GM21526 (cell line): ENCODE data around the gene SEMA5B.

Experiments
- ATAC-seq: cut with Tn5 transposase; IDR thresholded peaks from one replicate; pipeline ENCODE4 v1.9.1; 2021; ENCODE audit warnings: moderate library complexity; ENCODE audit not compliant: unreplicated experiment, low FRiP score

The SEMA5B gene

DNA sequence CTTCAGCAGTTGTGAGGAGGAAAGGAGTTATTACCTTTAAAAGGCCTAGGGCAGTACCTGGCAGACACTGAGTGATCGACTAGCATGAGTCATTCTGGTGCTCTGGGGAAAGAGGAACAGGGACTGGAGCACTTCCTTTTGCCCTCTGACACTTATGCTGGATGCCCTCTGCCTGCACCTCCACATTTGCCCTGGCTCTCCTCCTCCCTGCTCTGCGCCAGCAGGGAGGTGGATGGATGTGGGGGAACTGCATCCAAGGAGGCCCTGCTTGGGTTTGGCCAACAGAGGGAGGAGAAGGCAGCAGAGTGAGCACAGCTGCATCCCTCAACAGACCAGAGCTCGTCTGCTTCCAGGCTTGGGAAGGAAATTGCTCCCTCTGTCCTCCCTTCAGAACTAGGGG lies 75.0 kb downstream of the SEMA5B start:
- ATAC-seq, result no peak

DNA sequence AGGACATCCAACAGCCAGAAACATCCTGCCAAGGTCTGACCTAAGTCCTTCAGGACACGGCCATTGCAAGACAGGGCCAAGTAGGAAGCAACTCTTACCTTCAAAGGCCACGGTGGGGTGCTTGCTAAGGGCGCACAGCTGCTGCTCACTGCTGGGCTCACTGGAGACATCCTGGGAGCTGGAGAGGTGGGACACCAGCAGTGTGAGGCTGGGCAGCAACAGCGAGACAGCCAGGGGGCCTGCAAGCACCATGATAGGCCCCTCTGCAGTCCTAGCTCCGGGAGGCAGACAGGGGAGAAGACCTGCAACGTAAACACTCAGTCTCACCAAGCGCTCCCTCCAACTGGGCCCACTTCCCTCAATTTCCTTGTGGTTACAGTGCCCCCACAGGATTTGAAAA lies 79.2 kb downstream of the SEMA5B start:
- ATAC-seq, result no peak

DNA sequence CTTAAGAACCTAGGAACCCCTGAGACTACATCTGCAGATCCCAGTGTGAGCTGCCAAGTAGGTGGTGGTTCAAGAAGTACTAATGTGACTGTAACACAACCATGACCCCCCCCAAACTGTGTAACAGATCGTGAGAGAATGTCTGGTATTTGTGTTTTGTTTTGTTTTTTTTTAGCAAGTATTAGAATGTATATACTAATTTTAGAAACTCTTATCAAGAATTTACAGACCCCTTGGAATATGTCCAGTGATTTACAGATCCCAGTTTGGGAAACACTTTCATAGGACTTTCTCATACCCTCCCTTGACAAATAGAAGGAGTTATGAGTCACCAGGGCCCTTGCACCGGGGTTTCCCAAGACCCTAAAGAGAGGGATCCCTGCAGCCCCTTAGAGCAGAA lies 79.8 kb downstream of the SEMA5B start:
- ATAC-seq, result no peak

- ATAC-seq, result no peak
These were observed 80.4 kb downstream of the SEMA5B start for GRCh38 chr3:122947196-122947595.

- no peak for ATAC-seq
These were observed 81.4 kb downstream of the SEMA5B start for GRCh38 chr3:122946185-122946584.

DNA sequence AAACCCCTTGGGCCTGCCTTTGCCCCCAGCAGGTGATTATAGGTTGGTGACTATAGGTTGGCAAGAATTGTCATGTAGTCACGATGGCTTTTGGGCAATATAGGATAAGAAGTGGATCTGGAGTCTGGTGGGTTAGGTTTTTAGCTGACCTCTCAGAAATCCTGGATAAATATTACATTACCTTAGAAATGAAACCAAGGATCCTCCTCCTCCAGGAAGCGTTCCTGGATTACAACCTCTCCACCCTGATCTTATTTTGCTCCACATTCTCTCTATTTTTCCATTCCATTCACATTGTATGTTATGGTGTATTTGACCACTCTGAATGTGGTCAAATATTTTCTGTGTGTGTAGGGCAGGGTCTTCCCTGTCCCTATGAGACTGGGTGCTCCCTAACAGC lies 82.3 kb downstream of the SEMA5B start:
- no peak for ATAC-seq

DNA sequence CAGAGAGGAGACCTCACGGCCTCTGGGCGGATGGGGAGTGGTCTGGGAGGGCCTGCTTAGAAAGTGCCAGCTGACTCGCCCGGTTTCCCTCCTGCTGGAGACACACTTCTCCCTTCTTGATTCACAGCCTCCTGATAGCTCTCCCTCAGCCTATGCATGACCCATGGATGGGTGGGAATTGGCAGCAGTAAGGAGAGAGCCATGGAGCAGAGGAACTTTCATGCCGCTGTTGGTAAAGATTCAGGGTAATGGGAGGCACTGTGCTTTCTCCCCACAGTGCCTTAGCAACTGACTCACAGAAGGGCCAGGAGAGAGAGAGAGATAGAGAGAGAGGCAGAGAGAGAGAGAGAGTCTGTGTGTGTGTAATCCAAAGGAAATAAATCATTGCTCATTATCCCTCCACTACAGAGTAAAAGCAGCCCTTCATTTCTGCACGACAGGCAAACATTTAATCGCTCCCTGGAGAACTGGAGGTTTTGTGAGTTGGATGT lies 82.8 kb downstream of the SEMA5B start:
- no peak for ATAC-seq

DNA sequence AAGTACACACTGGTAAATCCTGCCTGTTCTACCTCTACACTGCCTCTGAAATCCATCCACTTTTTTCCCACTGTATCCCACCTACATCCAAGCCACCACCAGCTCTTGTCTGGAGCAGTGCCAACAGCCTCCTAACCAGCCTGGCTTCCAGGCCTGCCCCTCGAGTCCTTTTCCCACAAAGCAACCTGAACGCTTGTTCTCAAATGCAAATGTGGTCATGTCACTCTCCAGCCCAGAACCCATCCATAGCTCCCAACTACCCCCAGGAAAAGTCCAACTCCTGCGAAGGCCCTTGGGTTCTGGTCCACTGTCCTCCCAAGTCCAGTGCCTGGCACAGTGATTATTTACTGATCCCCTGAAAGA lies 83.8 kb downstream of the SEMA5B start:
- no peak for ATAC-seq

DNA sequence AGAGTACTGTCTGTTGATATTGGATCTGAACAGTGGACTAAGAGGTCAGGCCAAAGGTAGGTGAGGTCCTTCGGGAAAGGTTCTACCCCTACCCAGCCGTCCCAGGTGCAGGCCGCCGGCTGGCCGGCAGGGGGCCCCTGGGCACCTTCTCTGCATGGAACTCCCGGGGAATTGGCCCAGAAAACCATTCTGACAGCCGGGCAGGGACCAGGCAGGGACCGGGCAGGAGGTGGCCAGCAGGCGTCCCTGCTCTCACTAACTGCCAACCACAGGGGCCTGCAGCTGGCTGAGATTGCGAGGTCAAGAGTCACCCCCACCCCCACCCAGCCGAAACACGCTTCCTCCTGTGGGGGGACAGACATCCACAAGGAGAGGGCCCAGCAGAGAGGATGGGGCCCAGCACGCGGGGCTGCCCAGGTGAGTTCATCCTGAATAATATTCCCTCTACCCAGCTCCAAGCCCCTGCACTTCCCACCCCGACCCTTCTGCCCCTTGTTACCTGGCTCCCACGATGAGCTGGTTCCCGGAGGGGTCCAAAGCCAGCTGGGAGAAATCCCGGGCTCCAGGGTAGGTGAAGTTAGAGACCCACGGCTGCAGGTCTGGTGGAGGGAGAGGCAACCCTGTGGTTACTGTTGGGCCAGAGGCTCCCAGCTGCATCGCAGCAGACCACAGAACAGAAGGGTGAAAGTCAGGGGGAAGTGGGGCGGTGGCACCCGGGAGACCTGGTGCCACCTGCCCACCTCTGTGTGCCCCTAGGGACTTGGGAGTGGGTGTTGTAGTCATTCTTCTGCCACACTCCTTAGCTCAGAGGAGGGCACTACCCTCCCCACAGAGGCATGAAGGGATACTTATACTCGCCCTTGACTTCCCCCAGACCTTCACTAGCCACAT lies 84.4 kb downstream of the SEMA5B start:
- ATAC-seq, result no peak

DNA sequence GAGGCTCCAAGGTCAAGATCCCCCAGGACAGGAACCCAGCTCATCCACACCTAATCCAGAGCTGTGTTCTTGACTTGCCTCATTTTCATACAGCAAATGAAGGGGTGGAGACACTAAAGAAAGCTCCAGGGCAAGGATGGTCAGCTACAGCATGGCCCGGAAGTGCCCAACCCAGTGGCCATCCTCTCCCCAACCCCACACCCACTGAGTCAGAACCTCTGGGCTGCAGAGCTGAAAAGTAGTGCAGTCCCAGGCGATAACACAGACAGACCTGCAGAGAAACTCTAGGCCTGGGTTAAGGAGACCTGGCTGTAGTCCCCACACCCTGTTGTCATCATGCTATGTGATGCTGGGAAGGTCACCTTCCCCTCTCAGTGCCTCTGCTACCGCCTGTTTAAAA lies 85.3 kb downstream of the SEMA5B start:
- ATAC-seq, result no peak

- no peak for ATAC-seq
These were observed 86.0 kb downstream of the SEMA5B start for GRCh38 chr3:122941228-122942206.

- ATAC-seq, result no peak
These were observed 86.9 kb downstream of the SEMA5B start for GRCh38 chr3:122940628-122941086.

GRCh38 chr3:122938783-122939425 lies 88.7 kb downstream of the SEMA5B start:
- ATAC-seq, result no peak

DNA sequence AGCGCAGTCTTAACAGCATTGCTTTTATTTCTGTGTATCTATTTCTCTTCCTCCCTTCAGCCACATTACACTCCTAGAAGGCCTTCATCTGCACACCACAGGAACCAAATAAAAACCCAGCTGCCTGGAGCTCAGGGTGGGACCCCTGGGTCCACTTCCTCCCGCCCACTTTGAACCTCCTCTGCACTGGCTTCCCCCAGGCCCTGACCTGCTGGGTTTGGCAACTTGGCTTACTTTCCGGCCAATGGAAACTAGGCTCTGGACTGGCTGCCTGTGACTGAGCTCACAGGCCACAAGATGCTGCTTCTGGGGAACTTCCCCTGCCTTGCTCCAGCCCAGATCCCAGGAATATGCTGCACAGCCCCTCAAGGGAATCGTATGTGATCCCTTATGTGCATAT lies 89.8 kb downstream of the SEMA5B start:
- ATAC-seq, result no peak

DNA sequence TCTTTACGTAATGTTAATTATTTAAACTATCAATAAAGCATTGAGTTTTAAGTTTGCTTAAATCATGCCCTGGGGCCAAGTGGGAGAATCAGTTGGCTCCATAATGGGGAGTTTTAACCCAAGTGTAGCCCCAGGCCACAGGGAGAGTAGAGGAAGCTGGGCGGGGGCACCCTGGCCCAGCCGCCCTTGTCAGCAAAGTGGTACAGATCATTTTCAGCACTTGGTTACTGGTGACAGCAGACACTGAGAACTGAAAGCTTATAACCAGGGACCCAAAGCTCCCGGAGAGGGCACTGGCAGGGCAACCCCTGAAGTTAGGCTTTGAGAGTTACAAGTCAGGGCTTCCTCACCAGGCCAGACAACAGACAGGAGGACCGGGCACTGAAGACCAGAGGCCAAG lies 90.6 kb downstream of the SEMA5B start:
- no peak for ATAC-seq

- ATAC-seq, result no peak
These were observed 91.2 kb downstream of the SEMA5B start for GRCh38 chr3:122936335-122936734.

GRCh38 chr3:122934251-122934650 lies 93.3 kb downstream of the SEMA5B start:
- no peak for ATAC-seq

- ATAC-seq, result no peak
These were observed 95.2 kb downstream of the SEMA5B start for GRCh38 chr3:122932251-122932967.

DNA sequence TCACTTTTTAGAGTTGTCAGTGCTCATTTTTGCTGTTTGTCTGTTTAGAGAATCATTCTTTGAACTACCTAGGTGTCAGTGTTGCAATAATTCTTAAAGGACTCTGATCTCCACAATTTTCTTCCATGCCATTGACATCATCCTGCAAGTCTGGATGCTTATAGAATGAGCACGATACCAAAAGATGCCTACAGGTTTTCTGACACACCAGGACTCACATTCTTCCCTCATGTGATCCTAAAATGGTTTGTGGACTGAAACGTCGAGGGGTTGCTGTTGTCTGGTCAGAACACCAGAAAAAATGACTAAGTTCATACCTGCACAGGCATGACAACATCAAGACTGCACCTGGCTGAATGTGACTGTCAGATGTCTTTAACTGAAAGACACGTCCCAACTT lies 95.9 kb downstream of the SEMA5B start:
- no peak for ATAC-seq
